Measurements from ENCODE around the gene HYAL3.
A peak's percentile ranks its signal among the peaks of the same experiment; 100 is the strongest.

Gene HYAL3

GRCh38 chr3:50256978-50257890 lies 42.0 kb downstream of the HYAL3 start:
- no peak for DNase-seq (ENCODE audit: low read depth)
- TF ChIP-seq CTCF (IDR thresholded peaks at IDR 0.05; ENCODE audit: control insufficient read depth, insufficient read depth, low read depth, low read length, missing control alignments), result peak; percentile 66
- H3K4me3 ChIP-seq (ENCODE audit: control insufficient read depth, low read depth, low read length), result no peak overlapping the region

- no peak for TF ChIP-seq CTCF (IDR thresholded peaks at IDR 0.05; ENCODE audit: control insufficient read depth, insufficient read depth, low read depth, low read length, missing control alignments)
Measured at GRCh38 chr3:50255251-50255615, 44.0 kb downstream of the HYAL3 start.

GRCh38 chr3:50254577-50255250 lies 44.5 kb downstream of the HYAL3 start:
- no peak overlapping the region for H3K4me3 ChIP-seq (ENCODE audit: control insufficient read depth, low read depth, low read length)
- TF ChIP-seq CTCF (IDR thresholded peaks at IDR 0.05; ENCODE audit: control insufficient read depth, insufficient read depth, low read depth, low read length, missing control alignments), result no peak
- no peak for DNase-seq (ENCODE audit: low read depth)

More at GRCh38 chr3:50255251-50255615, 44.0 kb downstream of the HYAL3 start:
- H3K4me3 ChIP-seq (ENCODE audit: control insufficient read depth, low read depth, low read length), result no peak overlapping the region
- DNase-seq (ENCODE audit: low read depth), result no peak

DNA sequence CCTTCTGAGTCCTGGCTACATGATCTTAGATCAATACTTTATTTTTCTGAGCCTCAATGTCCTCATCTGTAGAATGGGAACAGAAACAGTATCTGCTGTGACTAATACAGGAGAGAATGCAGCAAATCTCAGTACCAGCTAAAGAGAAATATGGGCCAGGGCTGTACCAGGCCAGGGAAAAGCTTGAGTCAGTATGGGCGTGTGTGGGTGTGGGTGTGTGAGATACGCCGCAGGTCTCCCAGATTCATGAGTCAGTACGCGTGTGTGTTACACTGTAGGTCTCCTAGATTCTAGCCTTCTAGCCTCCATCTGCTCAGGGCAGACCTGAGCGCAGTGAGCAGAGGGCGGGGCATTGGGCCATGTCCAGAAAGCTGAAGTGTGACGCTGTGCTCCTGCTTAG lies 48.0 kb downstream of the HYAL3 start:
- DNase-seq (ENCODE audit: low read depth), result peak; percentile 67
- no peak for TF ChIP-seq CTCF (IDR thresholded peaks at IDR 0.05; ENCODE audit: control insufficient read depth, insufficient read depth, low read depth, low read length, missing control alignments)
- H3K4me3 ChIP-seq (ENCODE audit: control insufficient read depth, low read depth, low read length), result no peak overlapping the region

DNA sequence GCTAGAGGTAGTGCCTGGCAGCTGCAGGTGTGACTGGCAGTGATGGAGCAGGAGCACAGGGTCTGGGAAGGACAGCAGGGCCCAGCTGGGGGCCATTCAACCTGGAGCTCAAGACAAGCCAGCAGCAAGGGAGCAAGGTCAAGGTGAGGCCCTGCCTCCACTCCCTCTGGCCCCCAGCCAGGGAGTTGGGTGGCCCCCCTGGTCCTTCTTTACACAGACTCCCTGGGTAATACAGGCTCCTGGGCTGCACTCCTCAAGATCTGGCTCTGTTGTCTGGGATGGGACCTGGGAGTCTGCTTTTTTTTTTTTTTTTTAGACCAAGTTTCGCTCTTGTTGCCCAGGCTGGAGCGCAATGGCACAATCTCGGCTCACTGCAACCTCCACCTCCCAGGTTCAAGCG lies 48.7 kb downstream of the HYAL3 start:
- DNase-seq (ENCODE audit: low read depth), result no peak
- TF ChIP-seq CTCF (IDR thresholded peaks at IDR 0.05; ENCODE audit: control insufficient read depth, insufficient read depth, low read depth, low read length, missing control alignments), result no peak
- no peak overlapping the region for H3K4me3 ChIP-seq (ENCODE audit: control insufficient read depth, low read depth, low read length)

- TF ChIP-seq CTCF (IDR thresholded peaks at IDR 0.05; ENCODE audit: control insufficient read depth, insufficient read depth, low read depth, low read length, missing control alignments), result no peak
- no peak overlapping the region for H3K4me3 ChIP-seq (ENCODE audit: control insufficient read depth, low read depth, low read length)
- no peak for DNase-seq (ENCODE audit: low read depth)
Measured at GRCh38 chr3:50249457-50249856, 49.7 kb downstream of the HYAL3 start.

All from AG09309 (cell line).